HepG2 (cell line): ENCODE measurements around the gene CHCHD3. TPM values are rescaled to one million over a fixed set of nuclear protein-coding genes. Genes with fewer than 3 reads are reported as not detected.

Experiments used
- HNRNPK ChIP-seq: fragments of 200-400 bp; formaldehyde crosslinking; IDR thresholded peaks from 2 replicates; pipeline ENCODE4 v1.6.1; 2018; ENCODE audit warnings: low read length, low read depth, moderate library complexity, mild to moderate bottlenecking; ENCODE audit not compliant: poor library complexity, severe bottlenecking
- KLF13 ChIP-seq: sonication (generic); formaldehyde crosslinking; IDR thresholded peaks from 2 replicates; pipeline ENCODE4 v1.4.0; 2020; ENCODE audit warnings: mild to moderate bottlenecking, missing genetic modification reagents
- NCOA2 ChIP-seq: sonication (generic); formaldehyde crosslinking; IDR thresholded peaks from 2 replicates; pipeline ENCODE4 v1.8.0; 2022; ENCODE audit warnings: inconsistent platforms
- NR3C1 ChIP-seq: sonication (generic); formaldehyde crosslinking; IDR thresholded peaks from 2 replicates; pipeline ENCODE4 v1.4.0; 2020; ENCODE audit warnings: missing genetic modification reagents
- SKI ChIP-seq: fragments of 450-650 bp; IDR thresholded peaks from one replicate; pipeline ENCODE4 v1.6.1; 2018; ENCODE audit warnings: mild to moderate bottlenecking; ENCODE audit not compliant: partially characterized antibody
- SPEN ChIP-seq: sonication (generic); formaldehyde crosslinking; IDR thresholded peaks from 2 replicates; pipeline ENCODE4 v1.5.1; 2020; ENCODE audit warnings: low read depth, mild to moderate bottlenecking, missing genetic modification reagents
- THAP11 ChIP-seq: IDR thresholded peaks from 2 replicates; pipeline ENCODE4 v1.6.1; 2016; ENCODE audit warnings: missing biosample characterization, missing genetic modification reagents
- WIZ ChIP-seq: sonication (generic); formaldehyde crosslinking; IDR thresholded peaks from 2 replicates; pipeline ENCODE4 v1.5.1; 2020; ENCODE audit warnings: mild to moderate bottlenecking, missing genetic modification reagents
- ZBTB21 ChIP-seq: sonication (generic); formaldehyde crosslinking; IDR thresholded peaks from 2 replicates; pipeline ENCODE4 v1.4.0; 2020; ENCODE audit warnings: missing genetic modification reagents
- ZNF121 ChIP-seq: sonication (generic); formaldehyde crosslinking; IDR thresholded peaks from 2 replicates; pipeline ENCODE4 v1.5.0; 2020; ENCODE audit warnings: mild to moderate bottlenecking, missing genetic modification reagents
- ZNF331 ChIP-seq: sonication (generic); formaldehyde crosslinking; IDR thresholded peaks from 2 replicates; pipeline ENCODE4 v1.4.0; 2020; ENCODE audit warnings: missing genetic modification reagents
- ZNF496 ChIP-seq: sonication (generic); formaldehyde crosslinking; IDR thresholded peaks from 2 replicates; pipeline ENCODE4 v1.8.1; 2023; ENCODE audit warnings: mild to moderate bottlenecking, moderate library complexity, missing genetic modification reagents; ENCODE audit not compliant: insufficient replicate concordance
- ZNF510 ChIP-seq: sonication (generic); formaldehyde crosslinking; IDR thresholded peaks from 2 replicates; pipeline ENCODE4 v1.4.0; 2020; ENCODE audit warnings: low read depth, mild to moderate bottlenecking, missing genetic modification reagents
- ZNF598 ChIP-seq: sonication (generic); formaldehyde crosslinking; IDR thresholded peaks from 2 replicates; pipeline ENCODE4 v1.5.1; 2020; ENCODE audit warnings: mild to moderate bottlenecking, missing genetic modification reagents, borderline replicate concordance
- ZNF746 ChIP-seq: sonication (generic); formaldehyde crosslinking; IDR thresholded peaks from 2 replicates; pipeline ENCODE4 v1.8.0; 2022; ENCODE audit warnings: mild to moderate bottlenecking, missing genetic modification reagents
- ZZZ3 ChIP-seq: sonication (generic); formaldehyde crosslinking; IDR thresholded peaks from 2 replicates; pipeline ENCODE4 v1.4.0; 2020; ENCODE audit warnings: missing genetic modification reagents, mild to moderate bottlenecking, borderline replicate concordance
- polyA plus RNA-seq, 8 experiments: library from polyadenylated mRNA; depleted of rRNA in 3 of 8; stranded (reverse) in 7 of 8; unstranded in 1 of 8; fragments of >200 nt; fragmentation: Illumina TruSeq in 4 of 8; extraction: Trizol in 4 of 8; gene quantifications; 2 replicates each; pipeline versions ENCODE4 v1.2.1 to v1.2.3, GENCODE V29; 2011 to 2016; ENCODE audit warnings: low read depth in 4 of 8, missing spikeins in 1 of 8, mixed read lengths in 1 of 8; ENCODE audit not compliant: insufficient read depth in 1 of 8
- total RNA-seq, 5 experiments: library from RNA; depleted of rRNA; stranded (reverse); fragments of >200 nt; fragmentation: Illumina TruSeq; extraction: Trizol; gene quantifications; 2 replicates each; pipeline ENCODE4 v1.2.3, GENCODE V29; 2016; ENCODE audit warnings: low read depth in 1 of 5
- TF ChIP-seq, protein P1 (sequence below): sonication (generic); formaldehyde crosslinking; IDR thresholded peaks from 2 replicates; pipeline ENCODE4 v1.4.0; 2020; ENCODE audit warnings: missing genetic modification reagents, borderline replicate concordance
- TF ChIP-seq, protein P2 (sequence below), 2 experiments: sonication (generic) in 1 of 2; formaldehyde crosslinking in 1 of 2; IDR thresholded peaks; 2 replicates each; pipeline versions ENCODE4 v1.6.1 to v1.9.0; 2014 to 2022; ENCODE audit warnings: antibody characterized with exemption in 1 of 2, borderline replicate concordance in 1 of 2, inconsistent platforms in 1 of 2, low read depth in 1 of 2, missing genetic modification reagents in 1 of 2

CHCHD3 gene
- total and polyA plus RNA-seq, 2 of the 13 experiments (the other 11 are each of a cell fraction or from before 2014, with no cell fraction given), result 32.7 to 86.8 TPM

DNA sequence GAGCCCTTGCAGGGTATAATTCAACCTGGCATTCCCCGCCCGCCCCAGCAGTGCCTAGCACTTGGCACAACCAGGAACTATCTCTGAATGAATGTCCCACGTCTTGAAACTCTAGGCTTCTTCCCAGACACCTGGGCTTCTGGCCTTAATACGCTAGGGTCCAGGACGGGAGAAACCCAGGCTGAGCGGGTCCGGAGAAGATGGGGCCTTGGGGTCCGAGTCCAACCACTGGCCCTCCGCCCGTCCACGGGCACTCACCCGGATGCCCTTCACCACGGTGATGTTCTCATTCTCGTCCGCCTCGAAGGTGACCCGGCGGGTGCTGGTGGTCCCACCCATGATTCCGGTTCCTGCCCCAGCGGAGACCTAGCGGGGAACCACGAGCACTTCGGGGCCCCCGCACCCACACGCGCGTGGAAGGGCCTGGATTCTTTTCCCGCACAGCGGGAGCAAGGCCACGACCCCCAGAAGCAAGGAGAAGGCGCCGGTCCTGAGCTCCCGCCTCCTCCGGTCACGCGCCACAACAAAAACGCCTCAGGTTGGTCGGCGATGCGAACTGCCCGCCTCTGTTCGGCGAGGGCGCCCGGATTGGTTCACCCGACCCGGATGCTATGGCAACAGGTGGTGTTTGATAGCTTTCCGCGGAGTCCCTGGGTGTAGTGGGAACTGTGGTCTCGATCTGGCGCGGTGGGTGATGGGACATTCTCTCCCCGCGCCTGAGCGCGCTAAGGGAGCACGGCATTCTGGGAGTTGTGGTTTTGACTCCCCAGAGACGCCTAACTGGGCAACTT is at the start of gene CHCHD3 (continued):
- no peak for TF ChIP-seq ZNF510 (CRISPR knock-in tag)
- TF ChIP-seq, protein P1, sequence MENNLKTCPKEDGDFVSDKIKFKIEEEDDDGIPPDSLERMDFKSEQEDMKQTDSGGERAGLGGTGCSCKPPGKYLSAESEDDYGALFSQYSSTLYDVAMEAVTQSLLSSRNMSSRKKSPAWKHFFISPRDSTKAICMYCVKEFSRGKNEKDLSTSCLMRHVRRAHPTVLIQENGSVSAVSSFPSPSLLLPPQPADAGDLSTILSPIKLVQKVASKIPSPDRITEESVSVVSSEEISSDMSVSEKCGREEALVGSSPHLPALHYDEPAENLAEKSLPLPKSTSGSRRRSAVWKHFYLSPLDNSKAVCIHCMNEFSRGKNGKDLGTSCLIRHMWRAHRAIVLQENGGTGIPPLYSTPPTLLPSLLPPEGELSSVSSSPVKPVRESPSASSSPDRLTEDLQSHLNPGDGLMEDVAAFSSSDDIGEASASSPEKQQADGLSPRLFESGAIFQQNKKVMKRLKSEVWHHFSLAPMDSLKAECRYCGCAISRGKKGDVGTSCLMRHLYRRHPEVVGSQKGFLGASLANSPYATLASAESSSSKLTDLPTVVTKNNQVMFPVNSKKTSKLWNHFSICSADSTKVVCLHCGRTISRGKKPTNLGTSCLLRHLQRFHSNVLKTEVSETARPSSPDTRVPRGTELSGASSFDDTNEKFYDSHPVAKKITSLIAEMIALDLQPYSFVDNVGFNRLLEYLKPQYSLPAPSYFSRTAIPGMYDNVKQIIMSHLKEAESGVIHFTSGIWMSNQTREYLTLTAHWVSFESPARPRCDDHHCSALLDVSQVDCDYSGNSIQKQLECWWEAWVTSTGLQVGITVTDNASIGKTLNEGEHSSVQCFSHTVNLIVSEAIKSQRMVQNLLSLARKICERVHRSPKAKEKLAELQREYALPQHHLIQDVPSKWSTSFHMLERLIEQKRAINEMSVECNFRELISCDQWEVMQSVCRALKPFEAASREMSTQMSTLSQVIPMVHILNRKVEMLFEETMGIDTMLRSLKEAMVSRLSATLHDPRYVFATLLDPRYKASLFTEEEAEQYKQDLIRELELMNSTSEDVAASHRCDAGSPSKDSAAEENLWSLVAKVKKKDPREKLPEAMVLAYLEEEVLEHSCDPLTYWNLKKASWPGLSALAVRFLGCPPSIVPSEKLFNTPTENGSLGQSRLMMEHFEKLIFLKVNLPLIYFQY (CRISPR knock-in tag), result 0 out of 2 replicates have a peak, but pooled peaks have one; percentile 23
- TF ChIP-seq, protein P2, sequence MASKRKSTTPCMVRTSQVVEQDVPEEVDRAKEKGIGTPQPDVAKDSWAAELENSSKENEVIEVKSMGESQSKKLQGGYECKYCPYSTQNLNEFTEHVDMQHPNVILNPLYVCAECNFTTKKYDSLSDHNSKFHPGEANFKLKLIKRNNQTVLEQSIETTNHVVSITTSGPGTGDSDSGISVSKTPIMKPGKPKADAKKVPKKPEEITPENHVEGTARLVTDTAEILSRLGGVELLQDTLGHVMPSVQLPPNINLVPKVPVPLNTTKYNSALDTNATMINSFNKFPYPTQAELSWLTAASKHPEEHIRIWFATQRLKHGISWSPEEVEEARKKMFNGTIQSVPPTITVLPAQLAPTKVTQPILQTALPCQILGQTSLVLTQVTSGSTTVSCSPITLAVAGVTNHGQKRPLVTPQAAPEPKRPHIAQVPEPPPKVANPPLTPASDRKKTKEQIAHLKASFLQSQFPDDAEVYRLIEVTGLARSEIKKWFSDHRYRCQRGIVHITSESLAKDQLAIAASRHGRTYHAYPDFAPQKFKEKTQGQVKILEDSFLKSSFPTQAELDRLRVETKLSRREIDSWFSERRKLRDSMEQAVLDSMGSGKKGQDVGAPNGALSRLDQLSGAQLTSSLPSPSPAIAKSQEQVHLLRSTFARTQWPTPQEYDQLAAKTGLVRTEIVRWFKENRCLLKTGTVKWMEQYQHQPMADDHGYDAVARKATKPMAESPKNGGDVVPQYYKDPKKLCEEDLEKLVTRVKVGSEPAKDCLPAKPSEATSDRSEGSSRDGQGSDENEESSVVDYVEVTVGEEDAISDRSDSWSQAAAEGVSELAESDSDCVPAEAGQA (IDR thresholded peaks at IDR 0.05; ENCODE audit: low read depth), result peak; percentile 81
- TF ChIP-seq, protein P2 (CRISPR knock-in tag; IDR thresholded peaks at IDR 0.05; ENCODE audit: borderline replicate concordance), result no peak
- 0 out of 2 replicates have a peak, but pooled peaks have one; percentile 14 for TF ChIP-seq ZNF121
- no peak for TF ChIP-seq SKI
- TF ChIP-seq ZNF496 (CRISPR knock-in tag), result no peak
- TF ChIP-seq ZNF746 (CRISPR knock-in tag), result no peak
- TF ChIP-seq ZZZ3, result peak; percentile 26; the same call in 1 of the 2 replicates
- no peak for TF ChIP-seq KLF13
- TF ChIP-seq ZNF598 (CRISPR knock-in tag), result 0 out of 2 replicates have a peak, but pooled peaks have one; percentile 30
- TF ChIP-seq ZNF331, result no peak
- no peak for TF ChIP-seq HNRNPK
- TF ChIP-seq WIZ, result no peak
- peak; percentile 99 for TF ChIP-seq THAP11 (CRISPR knock-in tag)
- 0 out of 2 replicates have a peak, but pooled peaks have one; percentile 18 for TF ChIP-seq NCOA2
- no peak for TF ChIP-seq ZBTB21 (CRISPR knock-in tag)
- peak; percentile 81 for TF ChIP-seq SPEN (CRISPR knock-in tag)
- no peak for TF ChIP-seq NR3C1 (CRISPR knock-in tag)
